HepG2 (cell line): ENCODE results near the gene BLOC1S4. TPM values are rescaled to one million over a fixed set of nuclear protein-coding genes. Genes with fewer than 3 reads are reported as not detected.

Experiments used
- HNRNPH1 ChIP-seq: fragments of 200-400 bp; formaldehyde crosslinking; optimal IDR thresholded peaks from 2 replicates; pipeline ENCODE3; 2017; ENCODE audit warnings: mild to moderate bottlenecking, low read depth, low read length
- NR2F6 ChIP-seq, 2 experiments: IDR thresholded peaks; 2 replicates each; pipeline ENCODE4 v1.6.1; 2016; ENCODE audit warnings: antibody characterized with exemption in 1 of 2, mild to moderate bottlenecking in 1 of 2
- WIZ ChIP-seq: sonication (generic); formaldehyde crosslinking; IDR thresholded peaks from 2 replicates; pipeline ENCODE4 v1.5.1; 2020; ENCODE audit warnings: mild to moderate bottlenecking, missing genetic modification reagents
- ZFP90 ChIP-seq: sonication (generic); formaldehyde crosslinking; IDR thresholded peaks from 2 replicates; pipeline ENCODE4 v1.8.0; 2022; ENCODE audit warnings: missing genetic modification reagents, mild to moderate bottlenecking, inconsistent platforms, borderline replicate concordance
- ZNF33A ChIP-seq: sonication (generic); formaldehyde crosslinking; IDR thresholded peaks from 2 replicates; pipeline ENCODE4 v1.5.1; 2020; ENCODE audit warnings: missing genetic modification reagents, mild to moderate bottlenecking, moderate library complexity, borderline replicate concordance
- ZNF746 ChIP-seq: sonication (generic); formaldehyde crosslinking; IDR thresholded peaks from 2 replicates; pipeline ENCODE4 v1.8.0; 2022; ENCODE audit warnings: mild to moderate bottlenecking, missing genetic modification reagents
- ZSCAN30 ChIP-seq: sonication (generic); formaldehyde crosslinking; IDR thresholded peaks from 2 replicates; pipeline ENCODE4 v1.5.0; 2020; ENCODE audit warnings: mild to moderate bottlenecking, missing genetic modification reagents
- polyA plus RNA-seq, 8 experiments: library from polyadenylated mRNA; depleted of rRNA in 3 of 8; stranded (reverse) in 7 of 8; unstranded in 1 of 8; fragments of >200 nt; fragmentation: Illumina TruSeq in 4 of 8; extraction: Trizol in 4 of 8; gene quantifications; 2 replicates each; pipeline versions ENCODE4 v1.2.1 to v1.2.3, GENCODE V29; 2011 to 2016; ENCODE audit warnings: low read depth in 4 of 8, missing spikeins in 1 of 8, mixed read lengths in 1 of 8; ENCODE audit not compliant: insufficient read depth in 1 of 8
- total RNA-seq, 5 experiments: library from RNA; depleted of rRNA; stranded (reverse); fragments of >200 nt; fragmentation: Illumina TruSeq; extraction: Trizol; gene quantifications; 2 replicates each; pipeline ENCODE4 v1.2.3, GENCODE V29; 2016; ENCODE audit warnings: low read depth in 1 of 5
- TF ChIP-seq, protein P1 (sequence below): sonication (generic); formaldehyde crosslinking; IDR thresholded peaks from 2 replicates; pipeline ENCODE4 v1.4.0; 2020; ENCODE audit warnings: missing genetic modification reagents, mild to moderate bottlenecking, borderline replicate concordance
- TF ChIP-seq, protein P2 (sequence below): sonication (generic); formaldehyde crosslinking; IDR thresholded peaks from 2 replicates; pipeline ENCODE4 v1.8.1; 2023; ENCODE audit warnings: mild to moderate bottlenecking, inconsistent platforms, moderate library complexity, missing genetic modification reagents, borderline replicate concordance
- TF ChIP-seq, protein P3 (sequence below): sonication (generic); formaldehyde crosslinking; IDR thresholded peaks from one replicate; pipeline ENCODE4 v1.5.1; 2020; ENCODE audit warnings: mild to moderate bottlenecking, missing genetic modification reagents; ENCODE audit errors: not compliant biosample characterization
- TF ChIP-seq, protein P4 (sequence below): sonication (generic); formaldehyde crosslinking; IDR thresholded peaks from 2 replicates; pipeline ENCODE4 v1.5.0; 2020; ENCODE audit warnings: mild to moderate bottlenecking, missing genetic modification reagents
- TF ChIP-seq, protein P5 (sequence below): sonication (generic); formaldehyde crosslinking; IDR thresholded peaks from 2 replicates; pipeline ENCODE4 v1.5.0; 2020; ENCODE audit warnings: mild to moderate bottlenecking, missing genetic modification reagents, borderline replicate concordance

Gene BLOC1S4
- total and polyA plus RNA-seq, 2 of the 13 experiments (the other 11 are each of a cell fraction or from before 2014, with no cell fraction given): 15.5 to 20.9 TPM

DNA sequence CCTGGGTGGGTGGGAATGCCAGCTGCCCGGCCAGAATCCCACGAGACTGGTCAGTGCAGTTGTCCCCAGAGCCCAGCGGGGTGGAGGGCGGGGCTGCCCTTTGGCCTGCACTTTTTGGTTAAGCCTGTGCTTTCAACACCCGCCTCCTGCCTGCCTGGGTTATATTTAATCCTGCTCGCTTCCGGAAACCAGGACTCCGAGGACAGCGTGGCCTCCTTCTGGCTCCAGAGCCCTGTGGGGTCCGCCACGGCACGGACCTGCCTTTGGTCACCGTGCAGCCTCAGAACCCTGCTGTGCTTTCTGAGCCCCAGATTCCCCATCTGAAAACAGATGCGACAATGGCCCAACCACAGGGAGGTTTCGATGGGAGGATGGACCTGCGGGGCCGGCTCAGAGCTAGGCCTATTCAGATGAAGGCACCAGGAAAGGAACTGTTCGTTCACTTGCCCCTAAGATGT is 37.2 kb downstream of the BLOC1S4 start (continued):
- TF ChIP-seq, protein P1, sequence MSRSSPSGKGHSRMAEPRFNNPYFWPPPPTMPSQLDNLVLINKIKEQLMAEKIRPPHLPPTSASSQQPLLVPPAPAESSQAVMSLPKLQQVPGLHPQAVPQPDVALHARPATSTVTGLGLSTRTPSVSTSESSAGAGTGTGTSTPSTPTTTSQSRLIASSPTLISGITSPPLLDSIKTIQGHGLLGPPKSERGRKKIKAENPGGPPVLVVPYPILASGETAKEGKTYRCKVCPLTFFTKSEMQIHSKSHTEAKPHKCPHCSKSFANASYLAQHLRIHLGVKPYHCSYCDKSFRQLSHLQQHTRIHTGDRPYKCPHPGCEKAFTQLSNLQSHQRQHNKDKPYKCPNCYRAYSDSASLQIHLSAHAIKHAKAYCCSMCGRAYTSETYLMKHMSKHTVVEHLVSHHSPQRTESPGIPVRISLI (CRISPR knock-in tag): no peak; the same call in 1 of the 2 replicates
- TF ChIP-seq ZFP90 (peak; percentile 71; the same call in 1 of the 2 replicates), ZNF33A (CRISPR knock-in tag) (no peak), WIZ (CRISPR knock-in tag) (no peak), NR2F6 (IDR thresholded peaks at IDR 0.05) (peak; percentile 83), NR2F6 (CRISPR knock-in tag; IDR thresholded peaks at IDR 0.05) (peak; percentile 89), HNRNPH1 (no peak), ZSCAN30 (CRISPR knock-in tag) (no peak), ZNF746 (CRISPR knock-in tag) (peak; percentile 82)
- TF ChIP-seq, protein P2, sequence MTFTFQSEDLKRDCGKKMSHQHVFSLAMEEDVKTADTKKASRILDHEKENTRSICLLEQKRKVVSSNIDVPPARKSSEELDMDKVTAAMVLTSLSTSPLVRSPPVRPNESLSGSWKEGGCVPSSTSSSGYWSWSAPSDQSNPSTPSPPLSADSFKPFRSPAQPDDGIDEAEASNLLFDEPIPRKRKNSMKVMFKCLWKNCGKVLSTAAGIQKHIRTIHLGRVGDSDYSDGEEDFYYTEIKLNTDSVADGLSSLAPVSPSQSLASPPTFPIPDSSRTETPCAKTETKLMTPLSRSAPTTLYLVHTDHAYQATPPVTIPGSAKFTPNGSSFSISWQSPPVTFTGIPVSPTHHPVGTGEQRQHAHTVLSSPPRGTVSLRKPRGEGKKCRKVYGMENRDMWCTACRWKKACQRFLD (CRISPR knock-in tag): no peak
- TF ChIP-seq, protein P3, sequence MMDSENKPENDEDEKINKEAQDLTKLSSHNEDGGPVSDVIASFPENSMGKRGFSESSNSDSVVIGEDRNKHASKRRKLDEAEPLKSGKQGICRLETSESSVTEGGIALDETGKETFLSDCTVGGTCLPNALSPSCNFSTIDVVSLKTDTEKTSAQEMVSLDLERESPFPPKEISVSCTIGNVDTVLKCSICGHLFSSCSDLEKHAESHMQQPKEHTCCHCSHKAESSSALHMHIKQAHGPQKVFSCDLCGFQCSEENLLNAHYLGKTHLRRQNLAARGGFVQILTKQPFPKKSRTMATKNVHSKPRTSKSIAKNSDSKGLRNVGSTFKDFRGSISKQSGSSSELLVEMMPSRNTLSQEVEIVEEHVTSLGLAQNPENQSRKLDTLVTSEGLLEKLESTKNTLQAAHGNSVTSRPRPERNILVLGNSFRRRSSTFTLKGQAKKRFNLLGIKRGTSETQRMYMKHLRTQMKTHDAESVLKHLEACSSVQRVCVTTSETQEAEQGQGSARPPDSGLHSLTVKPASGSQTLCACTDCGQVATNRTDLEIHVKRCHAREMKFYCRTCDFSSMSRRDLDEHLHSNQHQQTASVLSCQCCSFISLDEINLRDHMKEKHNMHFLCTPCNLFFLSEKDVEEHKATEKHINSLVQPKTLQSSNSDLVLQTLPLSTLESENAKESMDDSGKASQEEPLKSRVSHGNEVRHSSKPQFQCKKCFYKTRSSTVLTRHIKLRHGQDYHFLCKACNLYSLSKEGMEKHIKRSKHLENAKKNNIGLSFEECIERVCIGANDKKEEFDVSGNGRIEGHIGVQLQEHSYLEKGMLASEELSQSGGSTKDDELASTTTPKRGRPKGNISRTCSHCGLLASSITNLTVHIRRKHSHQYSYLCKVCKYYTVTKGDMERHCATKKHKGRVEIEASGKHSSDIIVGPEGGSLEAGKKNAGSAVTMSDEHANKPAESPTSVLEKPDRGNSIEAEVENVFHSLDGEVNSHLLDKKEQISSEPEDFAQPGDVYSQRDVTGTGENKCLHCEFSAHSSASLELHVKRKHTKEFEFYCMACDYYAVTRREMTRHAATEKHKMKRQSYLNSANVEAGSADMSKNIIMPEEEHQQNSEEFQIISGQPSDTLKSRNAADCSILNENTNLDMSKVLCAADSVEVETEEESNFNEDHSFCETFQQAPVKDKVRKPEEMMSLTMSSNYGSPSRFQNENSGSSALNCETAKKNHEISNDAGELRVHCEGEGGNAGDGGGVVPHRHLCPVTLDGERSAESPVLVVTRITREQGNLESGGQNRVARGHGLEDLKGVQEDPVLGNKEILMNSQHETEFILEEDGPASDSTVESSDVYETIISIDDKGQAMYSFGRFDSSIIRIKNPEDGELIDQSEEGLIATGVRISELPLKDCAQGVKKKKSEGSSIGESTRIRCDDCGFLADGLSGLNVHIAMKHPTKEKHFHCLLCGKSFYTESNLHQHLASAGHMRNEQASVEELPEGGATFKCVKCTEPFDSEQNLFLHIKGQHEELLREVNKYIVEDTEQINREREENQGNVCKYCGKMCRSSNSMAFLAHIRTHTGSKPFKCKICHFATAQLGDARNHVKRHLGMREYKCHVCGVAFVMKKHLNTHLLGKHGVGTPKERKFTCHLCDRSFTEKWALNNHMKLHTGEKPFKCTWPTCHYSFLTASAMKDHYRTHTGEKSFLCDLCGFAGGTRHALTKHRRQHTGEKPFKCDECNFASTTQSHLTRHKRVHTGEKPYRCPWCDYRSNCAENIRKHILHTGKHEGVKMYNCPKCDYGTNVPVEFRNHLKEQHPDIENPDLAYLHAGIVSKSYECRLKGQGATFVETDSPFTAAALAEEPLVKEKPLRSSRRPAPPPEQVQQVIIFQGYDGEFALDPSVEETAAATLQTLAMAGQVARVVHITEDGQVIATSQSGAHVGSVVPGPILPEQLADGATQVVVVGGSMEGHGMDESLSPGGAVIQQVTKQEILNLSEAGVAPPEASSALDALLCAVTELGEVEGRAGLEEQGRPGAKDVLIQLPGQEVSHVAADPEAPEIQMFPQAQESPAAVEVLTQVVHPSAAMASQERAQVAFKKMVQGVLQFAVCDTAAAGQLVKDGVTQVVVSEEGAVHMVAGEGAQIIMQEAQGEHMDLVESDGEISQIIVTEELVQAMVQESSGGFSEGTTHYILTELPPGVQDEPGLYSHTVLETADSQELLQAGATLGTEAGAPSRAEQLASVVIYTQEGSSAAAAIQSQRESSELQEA (CRISPR knock-in tag): peak; percentile 61
- TF ChIP-seq, protein P4, sequence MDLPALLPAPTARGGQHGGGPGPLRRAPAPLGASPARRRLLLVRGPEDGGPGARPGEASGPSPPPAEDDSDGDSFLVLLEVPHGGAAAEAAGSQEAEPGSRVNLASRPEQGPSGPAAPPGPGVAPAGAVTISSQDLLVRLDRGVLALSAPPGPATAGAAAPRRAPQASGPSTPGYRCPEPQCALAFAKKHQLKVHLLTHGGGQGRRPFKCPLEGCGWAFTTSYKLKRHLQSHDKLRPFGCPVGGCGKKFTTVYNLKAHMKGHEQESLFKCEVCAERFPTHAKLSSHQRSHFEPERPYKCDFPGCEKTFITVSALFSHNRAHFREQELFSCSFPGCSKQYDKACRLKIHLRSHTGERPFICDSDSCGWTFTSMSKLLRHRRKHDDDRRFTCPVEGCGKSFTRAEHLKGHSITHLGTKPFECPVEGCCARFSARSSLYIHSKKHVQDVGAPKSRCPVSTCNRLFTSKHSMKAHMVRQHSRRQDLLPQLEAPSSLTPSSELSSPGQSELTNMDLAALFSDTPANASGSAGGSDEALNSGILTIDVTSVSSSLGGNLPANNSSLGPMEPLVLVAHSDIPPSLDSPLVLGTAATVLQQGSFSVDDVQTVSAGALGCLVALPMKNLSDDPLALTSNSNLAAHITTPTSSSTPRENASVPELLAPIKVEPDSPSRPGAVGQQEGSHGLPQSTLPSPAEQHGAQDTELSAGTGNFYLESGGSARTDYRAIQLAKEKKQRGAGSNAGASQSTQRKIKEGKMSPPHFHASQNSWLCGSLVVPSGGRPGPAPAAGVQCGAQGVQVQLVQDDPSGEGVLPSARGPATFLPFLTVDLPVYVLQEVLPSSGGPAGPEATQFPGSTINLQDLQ: peak; percentile 59; the same call in 1 of the 2 replicates
- TF ChIP-seq, protein P5, sequence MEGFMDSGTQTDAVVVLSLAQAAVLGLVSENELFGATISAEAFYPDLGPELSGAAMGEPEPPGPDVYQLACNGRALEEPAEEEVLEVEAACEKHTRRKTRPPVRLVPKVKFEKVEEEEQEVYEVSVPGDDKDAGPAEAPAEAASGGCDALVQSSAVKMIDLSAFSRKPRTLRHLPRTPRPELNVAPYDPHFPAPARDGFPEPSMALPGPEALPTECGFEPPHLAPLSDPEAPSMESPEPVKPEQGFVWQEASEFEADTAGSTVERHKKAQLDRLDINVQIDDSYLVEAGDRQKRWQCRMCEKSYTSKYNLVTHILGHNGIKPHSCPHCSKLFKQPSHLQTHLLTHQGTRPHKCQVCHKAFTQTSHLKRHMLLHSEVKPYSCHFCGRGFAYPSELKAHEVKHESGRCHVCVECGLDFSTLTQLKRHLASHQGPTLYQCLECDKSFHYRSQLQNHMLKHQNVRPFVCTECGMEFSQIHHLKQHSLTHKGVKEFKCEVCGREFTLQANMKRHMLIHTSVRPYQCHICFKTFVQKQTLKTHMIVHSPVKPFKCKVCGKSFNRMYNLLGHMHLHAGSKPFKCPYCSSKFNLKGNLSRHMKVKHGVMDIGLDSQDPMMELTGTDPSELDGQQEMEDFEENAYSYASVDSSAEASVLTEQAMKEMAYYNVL (CRISPR knock-in tag): peak; percentile 87
